ENCODE measurements around the gene ANKRD55. TPM values are rescaled to one million over a fixed set of nuclear protein-coding genes. Genes with fewer than 3 reads are reported as not detected.
A peak's percentile ranks its signal among the peaks of the same experiment; 100 is the strongest.
"Not testable (repeated sequence)": the region's sequence is repeated elsewhere in the genome, so short reads cannot be mapped to it uniquely, and the experiment has no call there.

Gene ANKRD55
- total RNA-seq, 1 donor: not detected

GRCh38 chr5:56267856-56268255 lies 34.7 kb upstream of the ANKRD55 start:
- H3K4me3 ChIP-seq (ENCODE audit: low read depth, low read length): no peak overlapping the region
- no peak for DNase-seq (ENCODE audit: low read depth)
- no peak for TF ChIP-seq CTCF (IDR thresholded peaks at IDR 0.05; ENCODE audit: insufficient read depth, low read length)

- peak; percentile 73 for DNase-seq (ENCODE audit: low read depth)
- H3K4me3 ChIP-seq (ENCODE audit: low read depth, low read length): no peak overlapping the region
- TF ChIP-seq CTCF (IDR thresholded peaks at IDR 0.05; ENCODE audit: insufficient read depth, low read length): peak; percentile 56
Measured at GRCh38 chr5:56264417-56265025, 31.4 kb upstream of the ANKRD55 start.

- H3K4me3 ChIP-seq (ENCODE audit: low read depth, low read length): no peak overlapping the region
- TF ChIP-seq CTCF (IDR thresholded peaks at IDR 0.05; ENCODE audit: insufficient read depth, low read length): no peak
- no peak for DNase-seq (ENCODE audit: low read depth)
Measured at GRCh38 chr5:56262279-56262678, 29.1 kb upstream of the ANKRD55 start.

GRCh38 chr5:56259002-56259511 lies 25.9 kb upstream of the ANKRD55 start:
- peak; percentile 98 for DNase-seq (ENCODE audit: low read depth)
- H3K4me3 ChIP-seq (ENCODE audit: low read depth, low read length): no peak overlapping the region
- TF ChIP-seq CTCF (IDR thresholded peaks at IDR 0.05; ENCODE audit: insufficient read depth, low read length): no peak

GRCh38 chr5:56257763-56258529 lies 24.8 kb upstream of the ANKRD55 start:
- not testable (repeated sequence) for DNase-seq (ENCODE audit: low read depth); H3K4me3 ChIP-seq (ENCODE audit: low read depth, low read length)

GRCh38 chr5:56257010-56257409 lies 23.9 kb upstream of the ANKRD55 start:
- DNase-seq (ENCODE audit: low read depth): no peak
- no peak overlapping the region for H3K4me3 ChIP-seq (ENCODE audit: low read depth, low read length)
- TF ChIP-seq CTCF (IDR thresholded peaks at IDR 0.05; ENCODE audit: insufficient read depth, low read length): no peak

- DNase-seq (ENCODE audit: low read depth): no peak
- no peak for TF ChIP-seq CTCF (IDR thresholded peaks at IDR 0.05; ENCODE audit: insufficient read depth, low read length)
Measured at GRCh38 chr5:56255502-56255901, 22.4 kb upstream of the ANKRD55 start.

More at GRCh38 chr5:56255502-56255901, 22.4 kb upstream of the ANKRD55 start:
- H3K4me3 ChIP-seq (ENCODE audit: low read depth, low read length): no peak overlapping the region

All from fibroblast of the aortic adventitia (primary cell).